ENCODE measurements around the gene ZC3H4.
A peak's percentile ranks its signal among the peaks of the same experiment; 100 is the strongest.

The ZC3H4 gene

DNA sequence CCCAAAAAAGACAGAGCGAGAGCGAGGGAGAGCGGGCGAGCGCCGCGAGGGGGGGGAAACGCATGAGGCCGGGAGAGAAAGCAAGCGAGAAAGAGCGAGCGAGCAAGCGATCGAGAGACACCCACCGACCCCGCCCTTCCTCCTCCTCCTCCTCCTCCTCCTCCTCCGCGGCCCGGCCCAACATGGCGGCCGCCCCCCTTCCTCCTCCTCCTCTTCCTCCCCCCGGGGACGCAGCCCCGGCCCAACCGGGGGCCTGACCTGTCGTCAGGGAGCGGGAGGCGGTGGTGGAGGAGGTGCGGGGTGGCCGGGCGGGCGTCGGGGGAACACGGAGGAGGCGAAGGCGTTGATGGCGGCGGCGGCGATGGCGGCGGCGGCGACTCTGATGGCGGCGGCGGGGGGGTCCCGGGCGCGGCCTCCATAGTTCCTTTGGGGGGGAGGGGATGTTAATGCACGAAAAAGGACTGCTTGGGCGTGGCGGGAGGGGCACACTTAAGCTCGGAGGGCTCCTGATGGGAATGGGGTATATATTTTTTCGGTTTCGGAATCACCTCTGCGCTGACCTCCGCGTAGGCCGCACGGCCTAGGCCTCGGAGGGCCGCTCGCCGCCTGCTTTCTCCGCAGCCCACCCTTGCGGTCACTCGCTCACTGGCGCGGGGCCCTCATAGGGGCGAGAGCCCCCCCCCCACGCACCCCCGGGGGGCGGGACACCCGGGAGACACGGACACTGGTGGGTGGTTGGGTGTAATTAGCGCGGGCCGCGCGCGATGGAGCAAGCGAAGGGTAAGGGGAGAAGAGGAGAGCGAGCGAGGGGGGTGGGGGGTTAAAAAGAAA lies 1.2 kb downstream of the ZC3H4 start:
- DNase-seq (ENCODE audit: low read depth) = peak; percentile 88
- TF ChIP-seq, protein P1, sequence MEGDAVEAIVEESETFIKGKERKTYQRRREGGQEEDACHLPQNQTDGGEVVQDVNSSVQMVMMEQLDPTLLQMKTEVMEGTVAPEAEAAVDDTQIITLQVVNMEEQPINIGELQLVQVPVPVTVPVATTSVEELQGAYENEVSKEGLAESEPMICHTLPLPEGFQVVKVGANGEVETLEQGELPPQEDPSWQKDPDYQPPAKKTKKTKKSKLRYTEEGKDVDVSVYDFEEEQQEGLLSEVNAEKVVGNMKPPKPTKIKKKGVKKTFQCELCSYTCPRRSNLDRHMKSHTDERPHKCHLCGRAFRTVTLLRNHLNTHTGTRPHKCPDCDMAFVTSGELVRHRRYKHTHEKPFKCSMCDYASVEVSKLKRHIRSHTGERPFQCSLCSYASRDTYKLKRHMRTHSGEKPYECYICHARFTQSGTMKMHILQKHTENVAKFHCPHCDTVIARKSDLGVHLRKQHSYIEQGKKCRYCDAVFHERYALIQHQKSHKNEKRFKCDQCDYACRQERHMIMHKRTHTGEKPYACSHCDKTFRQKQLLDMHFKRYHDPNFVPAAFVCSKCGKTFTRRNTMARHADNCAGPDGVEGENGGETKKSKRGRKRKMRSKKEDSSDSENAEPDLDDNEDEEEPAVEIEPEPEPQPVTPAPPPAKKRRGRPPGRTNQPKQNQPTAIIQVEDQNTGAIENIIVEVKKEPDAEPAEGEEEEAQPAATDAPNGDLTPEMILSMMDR (IDR thresholded peaks at IDR 0.05; ENCODE audit: low read length, missing control alignments) = no peak
- peak overlapping the region; percentile 98 for H3K4me3 ChIP-seq (replicated peaks; ENCODE audit: low read depth, low read length)

DNA sequence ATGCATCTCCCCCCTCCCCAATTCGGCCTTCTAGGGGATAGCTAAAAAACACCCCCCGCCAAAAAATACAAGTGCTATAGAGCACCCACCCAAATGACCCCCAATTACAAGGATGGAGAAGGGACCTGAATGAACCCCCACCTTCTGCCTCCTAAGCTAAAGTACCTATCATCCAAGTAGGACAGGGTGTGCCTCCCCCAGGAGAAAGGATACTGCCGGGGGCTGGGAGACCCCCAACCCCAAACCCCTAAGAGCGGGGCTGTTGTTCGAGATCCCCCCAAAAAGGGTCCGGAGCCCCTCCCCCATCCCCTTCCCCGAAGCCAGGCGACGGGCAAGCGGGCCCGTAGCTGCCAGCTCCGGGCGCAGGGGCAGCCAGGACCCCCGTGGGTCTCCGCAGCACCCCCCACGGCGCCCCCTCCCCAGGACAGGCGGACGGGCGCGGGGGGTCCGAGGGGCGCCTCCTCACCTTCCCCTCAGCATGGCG lies 1.9 kb downstream of the ZC3H4 start:
- H3K4me3 ChIP-seq (replicated peaks; ENCODE audit: low read depth, low read length) = peak overlapping the region; percentile 98
- TF ChIP-seq, protein P1 (IDR thresholded peaks at IDR 0.05; ENCODE audit: low read length, missing control alignments) = no peak
- DNase-seq (ENCODE audit: low read depth) = no peak

DNA sequence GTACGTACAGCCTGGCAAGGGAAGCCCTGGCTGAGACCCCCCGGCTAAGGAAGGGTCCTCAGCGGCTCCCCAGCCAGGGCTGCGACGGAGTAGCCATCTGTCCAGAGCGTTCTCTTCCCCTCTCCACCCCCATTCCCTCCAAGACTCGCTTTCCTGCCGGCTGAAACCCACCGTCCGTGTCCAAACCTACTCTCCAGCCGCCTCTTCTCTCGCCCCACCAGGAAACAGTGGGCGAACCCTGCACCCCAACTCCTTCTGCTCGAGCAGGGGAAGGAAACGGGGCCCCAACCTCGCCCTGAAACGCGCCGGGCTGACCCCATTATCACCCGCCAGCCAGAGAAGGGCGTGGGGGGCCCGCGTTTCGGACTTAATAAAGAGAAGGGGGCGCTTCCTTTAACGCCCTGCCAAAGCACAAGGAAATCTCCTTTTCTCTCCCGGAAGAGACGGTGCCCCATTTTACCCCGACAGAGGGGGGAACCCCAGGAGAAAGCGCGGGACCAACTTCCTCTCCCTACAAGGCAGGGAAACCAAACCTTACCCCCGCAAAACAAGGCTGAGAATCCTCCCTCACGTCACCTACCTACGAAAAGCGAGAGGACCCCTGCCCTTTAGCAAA lies 2.5 kb downstream of the ZC3H4 start:
- H3K4me3 ChIP-seq (replicated peaks; ENCODE audit: low read depth, low read length) = peak overlapping the region; percentile 98
- TF ChIP-seq, protein P1 (IDR thresholded peaks at IDR 0.05; ENCODE audit: low read length, missing control alignments) = no peak
- no peak for DNase-seq (ENCODE audit: low read depth)

DNA sequence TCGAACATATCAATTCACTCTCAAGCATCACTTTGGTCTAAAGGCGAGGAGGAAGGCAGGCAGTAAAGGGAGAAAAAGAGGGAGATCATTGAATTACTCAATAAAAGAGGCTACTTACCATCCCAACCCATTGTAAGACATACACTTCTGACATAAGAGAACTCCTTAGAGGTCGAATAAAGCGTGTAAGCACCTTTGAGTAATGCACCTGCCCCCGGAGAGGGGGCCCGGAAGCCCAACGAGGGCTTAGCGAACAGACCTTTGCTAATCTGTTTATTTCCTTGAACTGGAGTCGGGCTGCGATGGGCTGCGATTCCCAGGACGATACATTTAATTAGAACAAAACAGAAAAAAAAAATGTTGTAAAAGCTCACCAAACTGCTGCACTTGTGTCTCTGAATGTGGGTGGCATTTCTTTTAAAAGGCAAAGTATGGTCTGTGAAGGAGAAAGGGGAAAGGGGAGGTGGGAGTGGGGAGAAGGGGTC lies 3.0 kb downstream of the ZC3H4 start:
- TF ChIP-seq, protein P1 (IDR thresholded peaks at IDR 0.05; ENCODE audit: low read length, missing control alignments) = no peak
- peak overlapping the region; percentile 98 for H3K4me3 ChIP-seq (replicated peaks; ENCODE audit: low read depth, low read length)
- no peak for DNase-seq (ENCODE audit: low read depth)

DNA sequence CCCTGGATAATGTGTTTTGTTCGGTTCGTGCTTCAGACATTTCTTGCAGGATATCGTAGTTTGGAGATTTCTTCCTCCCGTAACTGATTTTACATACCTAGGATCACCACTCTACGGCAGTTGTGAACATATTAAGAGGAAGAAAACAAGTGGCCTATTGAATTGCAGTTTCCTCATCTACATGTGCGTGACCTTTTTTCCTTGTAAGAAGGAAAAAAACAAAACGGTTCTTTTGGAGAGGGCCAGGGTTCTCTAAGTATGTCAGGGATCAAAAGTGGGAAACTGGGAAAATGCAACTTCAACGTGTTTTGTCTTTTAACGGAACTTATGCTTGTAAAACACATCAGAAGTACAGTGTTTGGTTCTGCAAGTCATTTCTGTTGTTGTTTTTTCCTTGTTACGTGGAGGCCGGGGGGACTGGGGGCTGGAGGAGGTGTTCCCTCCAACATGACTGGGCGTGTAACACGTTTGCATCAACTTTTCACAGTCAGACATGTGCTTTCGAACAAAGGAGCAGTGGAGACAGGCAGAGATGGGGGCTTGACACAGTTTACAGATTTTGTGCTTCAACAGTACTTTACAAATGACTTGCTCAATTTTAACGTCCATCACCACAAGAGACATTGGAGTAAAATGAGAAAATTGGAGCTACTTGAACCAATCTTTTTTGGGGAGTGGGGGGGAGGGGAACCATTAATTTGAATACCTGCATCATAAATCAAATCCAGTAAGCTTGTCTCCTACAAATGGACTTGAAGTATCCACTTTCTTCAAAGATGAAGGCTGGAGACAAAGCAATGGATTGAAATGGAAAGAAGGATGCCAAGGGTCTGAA lies 3.8 kb downstream of the ZC3H4 start:
- TF ChIP-seq, protein P1 (IDR thresholded peaks at IDR 0.05; ENCODE audit: low read length, missing control alignments) = no peak
- H3K4me3 ChIP-seq (replicated peaks; ENCODE audit: low read depth, low read length) = peak overlapping the region; percentile 98
- peak; percentile 62 for DNase-seq (ENCODE audit: low read depth)

DNA sequence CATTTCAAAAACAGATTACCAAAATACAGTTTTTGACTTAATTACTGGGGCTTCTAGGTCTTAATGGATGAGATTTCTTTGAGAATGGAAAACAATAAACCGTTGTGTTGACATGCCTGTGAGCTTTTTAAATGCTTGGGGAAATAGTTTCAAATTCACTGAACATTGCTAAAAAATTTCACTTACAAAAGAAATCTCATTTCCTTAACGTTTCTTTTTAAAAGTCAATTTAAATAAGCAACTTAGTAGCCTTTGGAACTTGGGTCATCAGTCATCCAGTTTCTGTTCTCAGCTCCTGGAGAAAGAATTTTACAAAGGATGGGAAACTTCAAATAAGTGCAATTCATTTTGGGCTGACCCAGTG lies 4.4 kb downstream of the ZC3H4 start:
- TF ChIP-seq, protein P1 (IDR thresholded peaks at IDR 0.05; ENCODE audit: low read length, missing control alignments) = no peak
- DNase-seq (ENCODE audit: low read depth) = no peak
- peak overlapping the region; percentile 98 for H3K4me3 ChIP-seq (replicated peaks; ENCODE audit: low read depth, low read length)
